ENCODE data around the gene PLA2G4B.

The PLA2G4B gene

GRCh38 chr15:41894791-41895463 is 56.3 kb downstream of the PLA2G4B start:
- TF ChIP-seq CTCF (IDR thresholded peaks at IDR 0.05) (no peak), ZFX (IDR thresholded peaks at IDR 0.05; ENCODE audit: borderline replicate concordance) (no peak)
- H3K27ac ChIP-seq: no peak overlapping the region

- H3K27ac ChIP-seq: no peak overlapping the region
- TF ChIP-seq ZFX (IDR thresholded peaks at IDR 0.05; ENCODE audit: borderline replicate concordance) (no peak), CTCF (IDR thresholded peaks at IDR 0.05) (no peak)
These were observed 56.8 kb downstream of the PLA2G4B start for GRCh38 chr15:41895491-41895890.

- no peak overlapping the region for H3K27ac ChIP-seq
- TF ChIP-seq CTCF (IDR thresholded peaks at IDR 0.05) (no peak), ZFX (IDR thresholded peaks at IDR 0.05; ENCODE audit: borderline replicate concordance) (no peak)
These were observed 57.3 kb downstream of the PLA2G4B start for GRCh38 chr15:41895957-41896356.

- no peak overlapping the region for H3K27ac ChIP-seq
- TF ChIP-seq CTCF (IDR thresholded peaks at IDR 0.05) (no peak), ZFX (IDR thresholded peaks at IDR 0.05; ENCODE audit: borderline replicate concordance) (no peak)
These were observed 57.9 kb downstream of the PLA2G4B start for GRCh38 chr15:41896566-41896965.

GRCh38 chr15:41897363-41897799 is 58.7 kb downstream of the PLA2G4B start:
- H3K27ac ChIP-seq: no peak overlapping the region
- no peak for TF ChIP-seq CTCF (IDR thresholded peaks at IDR 0.05)
- no peak for TF ChIP-seq ZFX (IDR thresholded peaks at IDR 0.05; ENCODE audit: borderline replicate concordance)

Measured in 22Rv1 (cell line).